Transverse colon (tissue), 3 donors: Measurements from ENCODE around the gene ECM2.

ENCODE experiments used
- CTCF ChIP-seq, 5 experiments: fragments of 200-600 bp in 3 of 5; fragments of 450-650 bp in 2 of 5; sonication (generic) in 3 of 5; IDR thresholded peaks; 1 replicate in 2 of 5; 2 replicates in 3 of 5; pipeline ENCODE4 v1.5.1; 2016 to 2017; ENCODE audit warnings: antibody characterized with exemption in 5 of 5, inconsistent platforms in 3 of 5, mild to moderate bottlenecking in 2 of 5, moderate library complexity in 1 of 5
- POLR2A ChIP-seq: fragments of 450-650 bp; IDR thresholded peaks from one replicate; pipeline ENCODE4 v1.6.1; 2016; ENCODE audit warnings: antibody characterized with exemption, mild to moderate bottlenecking, moderate library complexity

GRCh38 chr9:92562461-92562967, 26.7 kb upstream of the ECM2 start:
- TF ChIP-seq CTCF (IDR thresholded peaks at IDR 0.05) (no peak), POLR2A (no peak)
